HG03460 (cell line): ENCODE data around the gene FAM162A.
"Not testable (repeated sequence)": the region's sequence is repeated elsewhere in the genome, so short reads cannot be mapped to it uniquely, and the experiment has no call there.

Source experiments
- ATAC-seq: cut with Tn5 transposase; IDR thresholded peaks from one replicate; pipeline ENCODE4 v1.9.1; 2021; ENCODE audit not compliant: unreplicated experiment

The FAM162A gene

GRCh38 chr3:122416966-122417365 lies 33.0 kb downstream of the FAM162A start:
- no peak for ATAC-seq

GRCh38 chr3:122421101-122421500 lies 37.1 kb downstream of the FAM162A start:
- ATAC-seq = no peak

- ATAC-seq = no peak
Observed at GRCh38 chr3:122421836-122422235, 37.9 kb downstream of the FAM162A start.

DNA sequence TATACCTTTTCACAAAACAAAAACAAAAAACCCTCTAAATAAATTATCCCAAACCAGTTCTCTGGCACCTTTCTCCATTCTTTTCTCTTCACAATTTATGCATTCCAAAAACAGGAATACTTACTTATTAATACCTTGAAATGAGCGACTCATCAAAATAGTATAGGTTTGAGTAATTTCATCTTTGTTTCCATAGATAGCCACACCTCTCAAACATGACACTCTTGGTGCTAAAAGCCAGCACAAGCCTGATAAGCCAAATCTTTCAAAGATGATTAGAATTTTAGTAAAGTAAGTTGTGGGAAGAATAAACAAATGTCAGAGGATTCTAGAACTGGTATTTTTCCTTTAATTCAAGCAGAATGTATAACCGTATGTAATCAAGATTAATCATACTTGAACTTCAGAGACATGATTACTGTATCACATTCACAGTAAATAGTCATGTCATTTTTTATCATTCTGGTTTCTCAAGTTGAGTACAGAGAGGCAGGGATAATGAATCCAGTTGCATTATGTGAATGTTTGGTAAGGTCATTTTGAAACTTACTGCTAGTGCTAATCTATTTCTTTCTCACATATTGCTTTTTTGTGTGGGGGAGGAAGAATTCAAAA lies 44.0 kb downstream of the FAM162A start:
- no peak for ATAC-seq

DNA sequence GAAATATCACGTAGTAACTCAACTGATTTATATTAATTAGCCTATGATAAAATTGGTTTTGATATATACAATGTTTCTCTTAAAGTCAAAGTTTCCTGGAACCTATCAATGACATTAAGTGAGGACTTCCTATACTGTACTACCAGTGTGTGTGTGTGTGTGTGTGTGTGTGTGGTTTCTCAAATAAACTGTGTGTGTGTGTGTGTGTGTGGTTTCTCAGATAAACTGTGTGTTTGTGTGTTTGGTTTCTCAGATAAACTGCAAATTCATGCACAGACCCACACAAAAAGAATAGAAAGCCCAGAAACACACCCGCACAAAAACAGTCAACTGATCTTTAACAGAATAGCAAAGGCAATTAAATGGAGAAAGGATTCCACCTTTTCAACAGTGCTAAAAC lies 46.4 kb downstream of the FAM162A start:
- ATAC-seq = no peak

- no peak for ATAC-seq
Observed at GRCh38 chr3:122435950-122436349, 52.0 kb downstream of the FAM162A start.

GRCh38 chr3:122443090-122443489 lies 59.1 kb downstream of the FAM162A start:
- ATAC-seq = no peak

GRCh38 chr3:122443762-122444490 lies 59.9 kb downstream of the FAM162A start:
- ATAC-seq = not testable (repeated sequence)

GRCh38 chr3:122444491-122444887 lies 60.5 kb downstream of the FAM162A start:
- ATAC-seq = not testable (repeated sequence)

GRCh38 chr3:122448218-122448617 lies 64.2 kb downstream of the FAM162A start:
- ATAC-seq = not testable (repeated sequence)

- ATAC-seq = no peak
Observed at GRCh38 chr3:122451371-122451770, 67.4 kb downstream of the FAM162A start.

DNA sequence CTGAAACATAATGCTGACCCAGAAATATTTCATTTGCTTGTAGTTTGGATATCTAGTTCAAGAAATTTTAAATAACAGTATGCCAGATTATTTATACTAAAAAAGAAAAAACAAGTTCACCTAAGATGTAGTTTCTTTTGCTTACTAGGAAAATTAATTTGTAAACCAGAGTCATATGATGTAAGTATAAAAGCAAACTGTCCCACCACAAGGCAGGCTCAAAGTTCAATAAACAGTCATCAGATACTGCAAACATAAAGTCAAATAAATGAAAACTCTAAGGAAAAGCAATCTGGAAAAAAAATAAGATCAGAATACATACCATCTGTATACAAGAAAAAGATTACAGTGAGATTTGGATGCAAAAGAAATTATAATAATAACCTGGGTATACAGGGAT lies 72.1 kb downstream of the FAM162A start:
- ATAC-seq = no peak

DNA sequence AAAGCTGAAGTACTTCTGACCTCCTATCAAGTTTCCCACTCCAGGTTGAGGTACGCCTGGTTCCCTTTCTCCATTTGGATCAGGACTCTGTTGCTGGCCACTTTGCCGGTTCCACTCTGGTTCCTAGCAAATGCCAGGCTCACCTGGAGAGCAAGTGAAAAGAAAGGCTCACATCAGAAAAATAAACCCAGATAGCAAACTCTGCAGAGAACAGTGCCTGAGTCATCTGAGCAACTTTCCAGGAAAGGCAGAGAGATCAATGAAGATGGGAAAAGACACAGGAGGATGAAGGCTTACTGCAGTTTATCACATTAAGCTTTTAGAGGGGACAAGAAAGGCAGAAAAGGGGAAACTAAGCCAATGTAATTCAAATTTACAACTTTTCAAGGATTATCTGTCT lies 73.7 kb downstream of the FAM162A start:
- ATAC-seq = no peak

DNA sequence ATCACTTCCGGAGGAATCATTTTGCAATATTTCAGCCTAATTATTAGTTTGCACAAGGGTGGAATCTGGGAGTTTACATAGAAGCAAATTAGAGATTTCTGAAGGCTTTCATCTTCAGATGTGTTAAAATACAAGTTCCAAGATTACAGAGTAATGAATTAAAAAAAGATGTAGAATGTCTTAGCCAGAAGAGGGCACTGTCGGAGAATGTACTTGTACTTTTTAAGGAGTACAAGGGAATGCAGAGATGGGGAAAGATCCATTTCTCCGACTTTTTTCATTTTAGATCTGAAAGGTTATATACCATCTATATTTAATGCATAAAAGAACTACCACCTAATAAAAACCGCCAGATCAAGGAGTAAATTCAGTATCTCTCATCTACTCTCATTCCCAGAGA lies 75.0 kb downstream of the FAM162A start:
- no peak for ATAC-seq

GRCh38 chr3:122461806-122462205 lies 77.8 kb downstream of the FAM162A start:
- no peak for ATAC-seq
